GM18873 (cell line): ENCODE measurements around the gene LRRC10B.

Experiments used
- ATAC-seq: cut with Tn5 transposase; IDR thresholded peaks from one replicate; pipeline ENCODE4 v1.9.1; 2021; ENCODE audit warnings: mild to moderate bottlenecking, moderate library complexity, moderate number of reproducible peaks; ENCODE audit not compliant: unreplicated experiment, low FRiP score

LRRC10B gene

GRCh38 chr11:61526956-61527731 lies 18.6 kb downstream of the LRRC10B start:
- ATAC-seq, result no peak

- no peak for ATAC-seq
Measured at GRCh38 chr11:61528114-61528513, 19.6 kb downstream of the LRRC10B start.

- no peak for ATAC-seq
Measured at GRCh38 chr11:61529537-61530225, 21.1 kb downstream of the LRRC10B start.

- no peak for ATAC-seq
Measured at GRCh38 chr11:61531044-61531443, 22.5 kb downstream of the LRRC10B start.

GRCh38 chr11:61532134-61533038 lies 23.8 kb downstream of the LRRC10B start:
- no peak for ATAC-seq

GRCh38 chr11:61533039-61533375 lies 24.5 kb downstream of the LRRC10B start:
- ATAC-seq, result no peak

- no peak for ATAC-seq
Measured at GRCh38 chr11:61533401-61533800, 24.9 kb downstream of the LRRC10B start.

GRCh38 chr11:61534025-61534932 lies 25.7 kb downstream of the LRRC10B start:
- no peak for ATAC-seq

- no peak for ATAC-seq
Measured at GRCh38 chr11:61534933-61535839, 26.6 kb downstream of the LRRC10B start.

GRCh38 chr11:61535998-61536675 lies 27.6 kb downstream of the LRRC10B start:
- ATAC-seq, result no peak

- ATAC-seq, result no peak
Measured at GRCh38 chr11:61536676-61537270, 28.2 kb downstream of the LRRC10B start.

GRCh38 chr11:61537326-61537725 lies 28.8 kb downstream of the LRRC10B start:
- ATAC-seq, result no peak

GRCh38 chr11:61538636-61538961 lies 30.1 kb downstream of the LRRC10B start:
- no peak for ATAC-seq

GRCh38 chr11:61539006-61539405 lies 30.5 kb downstream of the LRRC10B start:
- no peak for ATAC-seq

- no peak for ATAC-seq
Measured at GRCh38 chr11:61539831-61540357, 31.3 kb downstream of the LRRC10B start.

- no peak for ATAC-seq
Measured at GRCh38 chr11:61540528-61540927, 32.0 kb downstream of the LRRC10B start.

GRCh38 chr11:61541598-61541997 lies 33.0 kb downstream of the LRRC10B start:
- no peak for ATAC-seq

GRCh38 chr11:61542024-61542461 lies 33.5 kb downstream of the LRRC10B start:
- ATAC-seq, result no peak
